B cell (primary cell): Measurements from ENCODE around the gene DIS3L2. TPM values are rescaled to one million over a fixed set of nuclear protein-coding genes. Genes with fewer than 3 reads are reported as not detected.

Experiments used
- ATAC-seq: fragments of 200-7000 bp; cut with Tn5 transposase; one replicate; pipeline ENCODE4 v1.10.0; 2021; ENCODE audit warnings: low read depth, mild to moderate bottlenecking, moderate number of reproducible peaks, moderate library complexity
- CTCF ChIA-PET: fragments of 350-600 bp; sonication (Branson Sonifier 250); formaldehyde crosslinking; loops from one replicate; lab custom pipeline; 2021; ENCODE audit warnings: antibody characterized with exemption, inconsistent platforms; lab: Charles Lee
- POLR2A ChIA-PET: fragments of 350-600 bp; sonication (Branson Sonifier 250); formaldehyde crosslinking; loops from one replicate; lab custom pipeline; 2021; ENCODE audit warnings: antibody characterized with exemption; lab: Charles Lee
- DNase-seq: peaks from one replicate; pipeline ENCODE4 v3.0.0; 2013
- H2AFZ ChIP-seq: 2 replicates; pipeline ENCODE4 v1.6.1; 2012; ENCODE audit warnings: mild to moderate bottlenecking, low read depth, low read length; ENCODE audit not compliant: insufficient read depth, poor library complexity, severe bottlenecking
- H3K27ac ChIP-seq, 2 donors: 1 replicate in 1 of 2; 2 replicates in 1 of 2; pipeline ENCODE4 v1.5.1; 2012 to 2013; ENCODE audit warnings: low read length in 2 of 2, mild to moderate bottlenecking in 2 of 2, moderate library complexity in 1 of 2
- H3K27me3 ChIP-seq, 4 experiments: fragments of 200-600 bp in 1 of 4; sonication (generic) in 1 of 4; replicated peaks in 1 of 4; 1 replicate in 2 of 4; 2 replicates in 2 of 4; pipeline versions ENCODE4 v1.6.1 to v1.7.0; 2013 to 2016; ENCODE audit warnings: low read length in 3 of 4, mild to moderate bottlenecking in 2 of 4, mixed read lengths in 1 of 4, moderate library complexity in 1 of 4; ENCODE audit not compliant: insufficient read depth in 4 of 4, control insufficient read depth in 3 of 4; ENCODE audit errors: control extremely low read depth in 1 of 4
- H3K36me3 ChIP-seq, 2 experiments: replicated peaks in 1 of 2; 1 replicate in 1 of 2; 2 replicates in 1 of 2; pipeline versions ENCODE4 v1.6.1 to v1.7.1; 2013; ENCODE audit warnings: low read length in 1 of 2; ENCODE audit not compliant: insufficient read depth in 2 of 2, control insufficient read depth in 1 of 2; ENCODE audit errors: control extremely low read depth in 1 of 2, extremely low read depth in 1 of 2
- H3K4me1 ChIP-seq, 2 donors: fragments of 200-600 bp in 1 of 2; sonication (generic) in 1 of 2; 1 replicate in 1 of 2; 2 replicates in 1 of 2; pipeline versions ENCODE4 v1.5.1 to v1.6.1; 2013 to 2017; ENCODE audit warnings: low read length in 2 of 2; ENCODE audit not compliant: control insufficient read depth in 2 of 2, insufficient read depth in 2 of 2
- H3K4me2 ChIP-seq: replicated peaks from 2 replicates; pipeline ENCODE3; 2012; ENCODE audit warnings: mild to moderate bottlenecking, low read depth, low read length; ENCODE audit not compliant: poor library complexity, severe bottlenecking
- H3K4me3 ChIP-seq, 5 experiments: fragments of 200-600 bp in 1 of 5; sonication (generic) in 1 of 5; 1 replicate in 3 of 5; 2 replicates in 2 of 5; pipeline versions ENCODE4 v1.5.1 to v1.7.0; 2011 to 2016; ENCODE audit warnings: low read length in 4 of 5, mild to moderate bottlenecking in 4 of 5, low read depth in 2 of 5, control low read depth in 1 of 5, moderate library complexity in 1 of 5; ENCODE audit not compliant: insufficient read depth in 1 of 5; ENCODE audit errors: control extremely low read depth in 1 of 5, extremely low read depth in 1 of 5
- H3K79me2 ChIP-seq: fragments of 200-600 bp; sonication (generic); one replicate; pipeline ENCODE4 v1.6.0; 2016; ENCODE audit warnings: low read length; ENCODE audit not compliant: control insufficient read depth, insufficient read depth
- H3K9ac ChIP-seq: fragments of 200-600 bp; sonication (generic); 2 replicates; pipeline ENCODE4 v1.6.1; 2017; ENCODE audit warnings: mild to moderate bottlenecking, low read length, moderate library complexity
- H3K9me3 ChIP-seq, 3 donors: one replicate each; pipeline versions ENCODE4 v1.6.1 to v1.7.1; 2013; ENCODE audit warnings: low read length in 2 of 3; ENCODE audit not compliant: control insufficient read depth in 2 of 3, insufficient read depth in 1 of 3; ENCODE audit errors: control extremely low read depth in 1 of 3
- H4K20me1 ChIP-seq: 2 replicates; pipeline ENCODE4 v1.6.0; 2012; ENCODE audit warnings: mild to moderate bottlenecking, low read length; ENCODE audit not compliant: insufficient read depth, control insufficient read depth, poor library complexity, severe bottlenecking
- H3K27ac Mint-ChIP-seq: one replicate; pipeline ENCODE4 v1.8.0; 2021; ENCODE audit warnings: mixed read lengths
- H3K27me3 Mint-ChIP-seq: one replicate; pipeline ENCODE4 v1.8.0; 2021; ENCODE audit warnings: mixed read lengths
- H3K4me1 Mint-ChIP-seq: one replicate; pipeline ENCODE4 v1.8.0; 2021; ENCODE audit warnings: mixed read lengths
- H3K4me3 Mint-ChIP-seq: one replicate; pipeline ENCODE4 v1.8.0; 2021; ENCODE audit warnings: mixed read lengths
- H3K9me3 Mint-ChIP-seq: one replicate; pipeline ENCODE4 v1.8.0; 2022; ENCODE audit warnings: mixed read lengths; ENCODE audit not compliant: insufficient read depth
- EZH2 ChIP-seq: IDR thresholded peaks from 2 replicates; pipeline ENCODE4 v1.6.1; 2012; ENCODE audit warnings: borderline replicate concordance, low read depth, mild to moderate bottlenecking, moderate library complexity, low read length; ENCODE audit not compliant: insufficient read depth, poor library complexity, severe bottlenecking
- WGBS: methylation state at CpG from one replicate; pipeline ENCODE4 v1.1.5; 2013; ENCODE audit warnings: missing lambda C conversion rate; ENCODE audit not compliant: insufficient coverage; 5-methylcytosine and 5-hydroxymethylcytosine counted together
- intact Hi-C: fragments of 100-400 bp; cut with micrococcal nuclease; formaldehyde crosslinking; loops from one replicate; pipeline ENCODE4 v1.10.0; 2022
- polyA plus RNA-seq: library from polyadenylated mRNA; depleted of rRNA; stranded (reverse); fragments of >200 nt; gene quantifications from 2 replicates; pipeline ENCODE4 v1.2.3, GENCODE V29; 2012
- total RNA-seq, 2 donors: library from RNA; stranded (reverse); fragments of 120-200 nt in 1 of 2; gene quantifications; 1 replicate in 1 of 2; 2 replicates in 1 of 2; pipeline versions ENCODE4 v1.2.3 to v1.2.4, GENCODE V29; 2013 to 2022
- TF ChIP-seq, protein P1 (sequence below): fragments of 200-600 bp; IDR thresholded peaks from one replicate; pipeline ENCODE4 v1.8.0; 2022; ENCODE audit warnings: antibody characterized with exemption, mild to moderate bottlenecking

The DIS3L2 gene
- total and polyA plus RNA-seq, 2 donors (not counting 1 experiment from before 2014, with no cell fraction given): 34.5 to 70.1 TPM

DNA sequence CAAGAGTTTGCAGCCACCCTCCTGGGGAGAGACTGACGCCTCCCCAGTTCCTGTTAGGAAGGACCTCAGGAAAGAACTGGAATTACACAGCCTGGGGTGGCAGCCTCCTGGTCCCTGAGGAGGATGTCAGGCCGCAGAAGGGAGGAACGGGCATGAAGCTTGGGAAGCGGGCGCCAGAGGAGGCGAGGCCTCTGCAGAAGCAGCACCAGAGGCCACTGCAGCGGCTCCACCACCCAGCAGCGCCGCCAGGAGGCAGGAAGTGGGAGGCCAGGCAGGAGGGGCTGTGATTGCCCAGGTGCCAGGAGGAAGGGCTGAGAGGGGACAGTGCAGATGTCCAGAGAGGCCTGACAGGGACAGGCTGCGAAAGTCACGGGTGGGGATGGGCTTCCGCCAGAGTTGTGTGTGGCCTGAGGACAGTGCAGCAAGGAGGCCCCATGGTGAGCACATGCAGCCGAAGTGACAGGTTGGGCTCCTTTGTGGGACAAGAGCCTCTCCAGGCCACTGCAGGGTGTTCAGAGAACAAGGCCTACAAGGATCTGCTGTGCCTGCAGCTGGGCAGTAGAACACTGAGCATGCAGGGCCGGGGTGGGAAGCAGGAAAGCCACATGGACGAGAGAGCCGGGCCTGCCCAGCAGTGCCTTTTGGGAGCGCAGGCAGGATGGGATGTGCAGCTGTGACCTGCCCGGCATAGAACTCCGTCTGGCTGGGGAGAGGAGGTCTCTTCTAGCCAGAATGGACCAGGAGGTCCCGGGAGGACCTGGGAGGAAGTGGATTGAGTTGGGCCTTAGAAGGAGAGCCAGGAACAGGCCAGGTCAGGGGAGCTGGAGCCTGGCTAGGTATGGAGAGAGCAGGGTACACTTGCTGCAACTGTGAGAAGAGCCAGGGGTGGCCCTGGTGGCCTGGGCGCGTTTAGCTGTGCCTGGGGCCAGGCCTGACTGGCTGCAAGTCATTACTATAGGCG lies 377.9 kb downstream of the DIS3L2 start:
- 92% methylated on average over 23 of the region's 23 CpGs for WGBS
- intact Hi-C loops: no loop called here
- no peaks in the 10 kb centered on the region for H3K79me2 ChIP-seq
- Mint-ChIP-seq H3K27me3 (no peaks in the 10 kb centered on the region), H3K4me1 (no peaks in the 10 kb centered on the region), H3K9me3 (no peaks in the 10 kb centered on the region), H3K27ac (no peak overlapping the region), H3K4me3 (no peak overlapping the region)
- ATAC-seq: no peak
- ChIA-PET CTCF (no interaction called here), POLR2A (no interaction called here)
- H3K36me3 ChIP-seq: no peaks in the 10 kb centered on the region
- H3K9ac ChIP-seq: no peak overlapping the region
- H2AFZ ChIP-seq: no peak overlapping the region
- H3K9me3 ChIP-seq: no peaks in the 10 kb centered on the region
- no peak overlapping the region for H3K4me3 ChIP-seq
- no peaks in the 10 kb centered on the region for H3K27me3 ChIP-seq
- no peaks in the 10 kb centered on the region for H3K4me1 ChIP-seq
- no peak overlapping the region for H3K27ac ChIP-seq
- DNase-seq: no peak
- no peaks in the 10 kb centered on the region for H4K20me1 ChIP-seq
- no peak overlapping the region for H3K4me2 ChIP-seq
- TF ChIP-seq EZH2: no peak
- TF ChIP-seq, protein P1, sequence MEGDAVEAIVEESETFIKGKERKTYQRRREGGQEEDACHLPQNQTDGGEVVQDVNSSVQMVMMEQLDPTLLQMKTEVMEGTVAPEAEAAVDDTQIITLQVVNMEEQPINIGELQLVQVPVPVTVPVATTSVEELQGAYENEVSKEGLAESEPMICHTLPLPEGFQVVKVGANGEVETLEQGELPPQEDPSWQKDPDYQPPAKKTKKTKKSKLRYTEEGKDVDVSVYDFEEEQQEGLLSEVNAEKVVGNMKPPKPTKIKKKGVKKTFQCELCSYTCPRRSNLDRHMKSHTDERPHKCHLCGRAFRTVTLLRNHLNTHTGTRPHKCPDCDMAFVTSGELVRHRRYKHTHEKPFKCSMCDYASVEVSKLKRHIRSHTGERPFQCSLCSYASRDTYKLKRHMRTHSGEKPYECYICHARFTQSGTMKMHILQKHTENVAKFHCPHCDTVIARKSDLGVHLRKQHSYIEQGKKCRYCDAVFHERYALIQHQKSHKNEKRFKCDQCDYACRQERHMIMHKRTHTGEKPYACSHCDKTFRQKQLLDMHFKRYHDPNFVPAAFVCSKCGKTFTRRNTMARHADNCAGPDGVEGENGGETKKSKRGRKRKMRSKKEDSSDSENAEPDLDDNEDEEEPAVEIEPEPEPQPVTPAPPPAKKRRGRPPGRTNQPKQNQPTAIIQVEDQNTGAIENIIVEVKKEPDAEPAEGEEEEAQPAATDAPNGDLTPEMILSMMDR: no peak
